Midbrain (tissue), 1 donor: ENCODE data around the gene LRRC8E.
A peak's percentile ranks its signal among the peaks of the same experiment; 100 is the strongest.

Experiments
- DNase-seq: peaks from one replicate; lab custom pipeline; 2025; lab: John Stamatoyannopoulos, UW

LRRC8E gene

DNA sequence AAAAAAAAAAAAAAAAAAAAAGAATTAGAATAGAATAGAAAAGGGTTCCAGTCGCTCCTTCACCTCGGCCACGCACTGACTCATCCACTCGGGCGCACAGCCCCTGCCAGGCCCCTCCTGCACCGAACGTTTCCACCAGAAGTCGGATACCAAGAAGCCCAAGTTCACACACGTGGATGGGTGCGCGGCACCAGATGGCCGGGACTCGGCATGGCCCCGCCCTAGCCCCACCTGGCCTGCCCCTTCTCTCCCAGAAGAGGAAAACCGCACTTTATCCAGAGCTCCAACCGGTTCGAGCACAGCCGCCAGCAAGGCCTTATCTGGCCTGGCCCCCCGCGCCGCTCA lies 20.0 kb upstream of the LRRC8E start:
- DNase-seq = no peak

DNA sequence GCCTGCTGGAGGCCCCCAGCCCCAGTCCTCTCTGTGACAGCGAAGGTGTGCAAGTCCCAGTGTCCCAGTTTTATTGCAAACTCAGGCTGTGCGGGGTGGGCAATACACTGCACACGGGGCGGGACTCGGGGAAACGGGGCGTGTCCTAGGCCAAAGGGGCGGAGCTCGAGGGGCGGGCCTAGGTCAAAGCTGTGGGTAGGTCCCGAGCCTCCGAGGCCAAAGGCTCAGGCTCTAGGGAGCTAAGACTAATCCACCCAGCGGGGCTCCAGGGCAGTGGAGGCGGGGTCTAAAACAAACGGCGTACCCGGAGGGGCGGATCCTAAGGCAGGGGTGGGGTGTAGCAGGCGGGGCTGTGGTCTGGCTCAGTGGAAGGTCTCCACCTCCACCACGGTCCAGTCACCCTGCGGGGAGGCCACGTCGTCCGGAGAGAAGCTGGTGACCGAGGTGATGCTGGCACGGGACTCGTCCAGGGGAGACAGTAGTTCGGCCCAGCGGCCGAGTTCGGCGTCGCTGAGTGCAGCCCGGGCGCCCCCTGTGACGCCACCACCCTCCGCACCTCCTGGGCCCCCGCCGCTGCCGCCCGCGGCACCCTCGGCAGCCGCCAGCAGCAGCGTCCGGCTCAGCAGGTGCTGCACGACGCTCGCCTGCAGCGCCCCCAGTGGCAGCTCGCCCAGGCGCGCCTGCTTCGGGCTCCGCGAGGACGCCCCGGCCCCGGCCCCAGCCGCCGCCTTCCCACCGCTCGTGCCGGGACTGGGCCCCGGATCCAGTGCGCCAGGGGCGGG lies 19.4 kb upstream of the LRRC8E start:
- DNase-seq = peak; percentile 46

DNA sequence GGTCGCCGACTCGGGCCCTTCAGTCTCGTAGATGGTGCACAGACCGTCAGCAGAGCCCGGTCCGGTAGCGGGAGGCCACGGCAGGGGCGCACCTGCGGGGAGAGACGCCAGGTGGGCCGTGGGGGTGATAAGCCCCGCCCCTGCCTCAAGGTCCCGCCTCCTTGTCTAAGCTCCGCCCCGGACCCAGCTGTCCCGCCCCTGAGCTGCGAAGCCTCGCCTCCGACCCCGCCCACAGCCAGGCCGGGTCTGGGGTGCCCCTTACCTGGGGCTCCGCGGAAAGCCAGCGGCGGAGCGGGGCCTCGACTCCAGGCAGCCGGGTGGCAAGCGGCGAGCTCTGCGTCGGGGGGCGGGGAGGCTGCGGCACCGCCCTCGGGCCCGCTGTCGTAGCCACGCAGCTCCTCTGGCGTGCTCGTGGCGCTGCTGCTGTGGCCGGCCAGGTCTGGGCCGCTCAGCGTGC lies 18.8 kb upstream of the LRRC8E start:
- DNase-seq = no peak

DNA sequence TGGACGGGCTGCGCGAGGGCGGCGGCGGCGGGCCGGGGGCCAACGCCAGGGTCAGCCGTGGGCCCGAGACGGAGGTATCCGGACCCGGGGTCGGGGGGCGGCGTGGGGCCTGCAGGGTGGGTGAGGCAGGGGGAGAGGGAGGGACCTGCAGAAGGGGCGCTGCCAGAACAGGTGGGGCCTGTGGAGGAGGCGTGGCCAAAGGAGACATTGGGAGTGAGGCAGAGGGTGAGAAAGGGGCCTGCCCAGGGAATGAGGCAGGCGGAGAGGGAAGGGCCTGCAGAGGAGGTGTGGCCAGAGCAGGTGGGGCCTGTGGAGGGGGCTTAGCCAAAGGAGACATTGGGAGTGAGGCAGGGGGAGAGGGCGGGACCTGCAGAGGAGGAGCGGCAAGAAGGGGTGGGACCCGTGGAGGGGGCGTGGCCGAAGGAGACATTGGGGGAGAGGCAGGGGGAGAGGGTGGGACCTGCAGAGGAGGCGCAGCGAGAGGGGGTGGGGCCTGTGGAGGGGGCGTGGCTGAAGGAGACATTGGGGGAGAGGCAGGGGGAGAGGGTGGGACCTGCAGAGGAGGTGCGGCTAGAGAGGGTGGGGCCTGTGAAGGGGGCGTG lies 18.3 kb upstream of the LRRC8E start:
- DNase-seq = no peak

DNA sequence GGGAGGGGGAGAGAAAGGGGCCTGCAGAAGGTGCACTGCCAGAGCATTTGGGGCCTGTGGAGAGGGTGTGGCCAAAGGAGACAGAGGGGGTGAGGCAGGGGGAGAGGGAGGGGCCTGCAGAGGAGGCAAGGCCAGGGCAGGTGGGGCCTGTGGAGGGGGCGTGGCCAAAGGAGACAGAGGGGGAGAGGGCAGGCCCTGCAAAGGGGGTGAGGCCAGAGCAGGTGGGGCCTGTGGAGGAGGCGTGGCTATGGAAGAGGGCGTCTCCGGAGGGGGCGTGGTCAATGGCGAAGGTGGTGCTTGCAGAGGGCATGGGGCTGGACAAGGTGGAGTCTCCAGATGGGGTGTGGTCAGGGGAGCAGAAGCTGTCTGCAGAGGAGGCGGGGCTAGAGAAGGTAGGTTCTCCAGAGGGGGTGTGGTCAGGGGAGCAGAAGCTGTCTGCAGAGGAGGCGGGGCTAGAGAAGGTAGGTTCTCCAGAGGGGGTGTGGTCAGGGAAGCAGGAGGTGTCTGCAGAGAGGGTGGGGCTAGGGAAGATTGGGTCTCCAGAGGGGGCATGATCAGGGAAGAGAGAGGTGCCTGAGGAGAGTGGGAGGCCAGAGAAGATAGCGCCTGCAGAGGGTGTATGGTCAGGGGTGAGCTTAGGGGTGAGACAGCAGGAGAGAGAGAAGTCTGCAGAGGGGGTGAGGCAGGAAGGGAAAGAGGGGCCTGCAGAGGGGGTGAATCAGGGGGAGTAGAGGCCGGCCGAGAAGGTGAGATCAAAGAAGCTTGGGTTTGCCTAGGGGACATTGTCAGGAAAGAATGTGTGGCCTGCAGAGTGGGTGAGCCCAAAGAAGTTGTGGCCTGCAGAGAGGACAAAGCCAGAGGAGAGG lies 17.5 kb upstream of the LRRC8E start:
- no peak for DNase-seq

DNA sequence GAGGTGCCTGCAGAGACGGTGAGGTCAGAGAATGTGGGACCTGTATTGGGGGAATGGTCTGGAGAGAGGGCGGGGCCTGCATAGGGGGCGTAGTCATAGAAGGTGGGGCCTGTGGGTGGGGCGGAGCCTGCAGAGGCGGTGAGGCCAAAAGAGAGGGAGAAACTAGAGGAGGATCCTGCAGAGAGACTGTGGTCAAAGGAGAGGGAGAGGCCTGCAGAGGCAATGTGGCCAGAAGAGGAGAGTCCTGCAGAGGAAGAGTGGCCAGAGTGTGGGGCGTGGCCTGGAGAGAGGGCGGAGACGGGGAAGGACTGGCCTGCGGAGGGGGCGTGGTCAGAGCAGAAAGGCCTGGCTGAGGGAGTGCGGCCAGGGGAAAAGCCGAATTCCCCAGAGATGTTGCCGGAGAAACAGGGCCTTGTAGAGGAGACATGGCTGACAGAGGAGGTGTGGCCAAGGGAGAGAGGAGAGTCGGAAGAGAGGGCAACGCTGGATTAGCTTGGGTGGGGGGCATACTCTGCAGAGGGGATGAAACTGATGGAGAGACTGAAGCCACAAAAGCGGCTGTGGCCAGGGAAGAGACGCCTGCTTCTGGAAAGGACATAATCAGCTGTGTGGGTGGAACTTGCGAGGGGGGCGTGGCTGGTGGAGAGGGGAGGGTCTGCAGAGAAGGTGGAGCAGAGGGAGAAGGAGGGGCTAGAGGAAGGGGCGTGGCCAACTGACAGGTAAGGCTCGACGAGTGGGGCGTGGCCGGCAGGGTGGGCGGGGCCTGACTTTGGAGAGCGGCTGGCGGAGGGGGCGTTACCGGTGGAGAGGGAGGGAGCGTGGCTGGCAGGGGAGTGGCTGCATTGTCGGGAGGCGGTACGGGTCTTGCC lies 16.6 kb upstream of the LRRC8E start:
- DNase-seq = peak; percentile 5

DNA sequence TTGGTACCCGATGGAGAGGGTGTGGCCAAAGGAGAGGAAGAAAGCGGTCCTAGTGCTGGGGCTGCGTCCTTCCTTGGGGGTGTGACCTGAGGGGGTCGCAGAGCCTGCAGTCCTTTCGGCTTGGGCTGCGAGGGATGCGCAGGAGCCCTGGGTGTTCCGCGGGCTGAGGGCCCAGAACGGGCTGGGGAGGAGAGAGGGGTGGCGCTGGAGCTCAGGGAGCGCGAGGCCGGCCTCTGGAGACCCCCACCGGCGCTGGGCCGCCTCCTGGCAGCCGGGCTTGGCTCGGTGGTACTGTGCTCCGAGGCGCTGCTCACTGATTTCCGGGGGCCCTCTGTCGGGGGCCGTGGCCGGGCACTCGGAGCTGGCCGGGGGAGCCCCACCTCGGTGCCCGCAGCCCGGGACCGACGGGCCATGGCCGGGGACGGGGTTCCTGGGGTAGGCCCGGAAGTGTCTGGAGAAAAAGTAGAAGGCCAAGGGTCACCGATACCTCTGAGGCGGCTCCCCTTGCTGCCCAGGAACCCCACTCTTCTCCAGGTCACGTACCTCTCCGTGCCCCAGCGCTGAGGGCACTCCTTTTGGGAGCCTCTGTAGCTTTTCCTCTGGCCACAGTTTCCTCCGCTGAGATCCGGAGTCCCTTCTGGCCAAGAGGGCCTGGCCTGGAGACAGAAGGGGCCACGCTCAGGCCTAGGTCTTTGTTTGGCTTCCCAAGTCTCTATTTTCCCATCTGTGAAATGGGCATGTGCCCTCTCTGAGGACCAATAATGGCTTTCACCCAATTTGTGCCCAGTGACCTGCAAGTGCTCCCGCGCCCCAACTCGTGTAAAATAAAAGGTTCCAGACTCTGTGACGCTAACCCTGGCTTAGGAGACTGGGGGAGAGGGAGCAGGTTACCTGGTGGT lies 15.8 kb upstream of the LRRC8E start:
- no peak for DNase-seq

DNA sequence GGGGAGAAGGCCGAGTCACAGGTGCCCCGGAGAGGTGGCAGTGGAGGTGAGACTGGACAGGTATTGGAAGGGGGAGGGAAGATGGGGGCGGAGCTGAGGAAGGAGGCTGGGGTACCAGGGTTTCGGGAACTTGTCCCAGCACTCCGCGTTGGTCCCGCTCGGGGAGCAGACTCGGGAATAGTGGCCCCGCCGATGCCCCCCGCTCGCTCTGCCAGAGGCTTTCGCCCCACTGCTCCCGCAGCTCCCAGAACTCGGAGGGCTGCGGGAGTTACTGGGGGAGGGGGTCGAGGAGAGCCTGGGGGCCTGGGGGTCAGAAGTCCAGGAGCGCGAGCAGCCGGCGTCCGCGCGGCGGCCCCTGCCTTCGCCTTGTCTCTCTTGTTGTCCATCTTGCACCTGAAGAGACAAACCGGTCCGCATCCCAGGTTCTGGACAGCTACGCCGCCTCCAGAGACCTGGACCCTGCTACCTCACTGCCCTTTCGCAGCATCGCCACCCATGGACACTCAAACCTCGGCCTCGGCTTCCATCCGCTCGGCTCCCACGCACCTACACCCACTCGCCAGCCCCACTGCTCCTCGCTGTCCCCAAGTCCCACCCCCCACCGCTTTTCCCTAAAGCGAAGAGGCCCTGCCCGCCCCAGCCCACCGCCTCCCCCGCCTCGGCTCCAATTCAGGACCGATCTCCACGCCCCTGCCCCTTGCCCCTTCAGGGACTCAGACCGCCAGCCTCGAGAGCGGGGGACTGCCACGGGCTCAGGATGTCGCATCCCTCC lies 14.8 kb upstream of the LRRC8E start:
- DNase-seq = no peak

DNA sequence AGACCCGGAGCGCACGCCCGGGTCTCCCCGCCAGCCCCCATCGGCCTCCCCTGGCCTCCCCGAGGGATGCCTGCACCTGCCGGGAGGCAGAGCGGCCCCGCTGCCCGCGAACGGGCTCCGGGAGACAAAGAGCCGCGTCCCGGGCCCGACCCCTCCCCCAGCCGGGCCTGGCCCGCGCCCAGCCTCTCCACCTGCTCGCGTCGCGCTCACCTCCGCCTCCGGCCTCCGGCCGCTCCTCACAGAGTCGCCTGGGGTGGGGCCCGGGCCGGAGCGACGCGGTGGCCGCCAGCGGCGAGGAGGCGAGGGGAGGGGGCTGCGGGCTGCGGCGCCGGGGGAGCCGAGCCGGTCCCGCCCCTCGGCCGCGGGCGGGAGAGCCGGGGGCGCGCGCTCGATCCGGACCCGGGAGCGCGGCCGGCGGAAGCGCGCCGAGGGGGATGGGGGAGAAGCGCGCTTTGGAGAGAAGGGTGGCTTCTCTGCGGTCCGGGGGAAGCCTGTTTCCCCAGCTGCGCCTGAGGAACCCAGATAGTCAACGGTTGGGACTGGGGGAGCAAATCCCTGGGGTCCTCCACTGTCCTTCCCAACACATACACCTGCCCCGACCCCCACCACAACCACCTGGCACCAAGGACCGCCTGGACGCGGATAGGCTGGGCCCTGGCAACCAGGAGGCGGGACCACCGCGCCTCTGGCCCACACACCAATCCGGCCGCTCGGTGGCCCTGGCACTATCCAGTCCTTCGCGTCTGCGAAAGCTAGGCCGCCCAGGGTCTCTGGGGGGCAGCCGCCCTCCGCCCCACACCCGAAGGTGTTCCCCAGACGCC lies 14.0 kb upstream of the LRRC8E start, which contains the start of gene PRR36:
PRR36 (minus strand) TSS at position 315 of the 821 bp plus-strand sequence. CDS start 701 bp downstream, outside the sequence.
- DNase-seq = peak; percentile 32

DNA sequence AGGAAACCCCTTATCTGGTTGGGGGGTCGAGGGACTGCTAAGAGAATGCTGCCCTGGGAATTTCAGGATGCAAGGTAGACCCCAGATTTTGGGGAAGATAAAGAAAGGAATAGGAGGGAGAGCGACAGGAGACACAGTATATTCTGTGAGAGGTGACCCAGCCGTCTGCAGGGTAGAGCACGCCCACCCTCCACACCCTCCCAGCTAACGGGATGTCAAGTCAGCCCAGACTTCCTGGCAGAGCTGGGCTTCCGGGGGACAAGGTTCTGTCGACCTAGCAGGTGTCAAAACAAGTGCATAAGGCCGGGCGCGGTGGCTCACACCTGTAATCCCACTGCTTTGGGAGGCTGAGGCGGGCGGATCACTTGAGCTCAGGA lies 13.4 kb upstream of the LRRC8E start:
- DNase-seq = no peak

DNA sequence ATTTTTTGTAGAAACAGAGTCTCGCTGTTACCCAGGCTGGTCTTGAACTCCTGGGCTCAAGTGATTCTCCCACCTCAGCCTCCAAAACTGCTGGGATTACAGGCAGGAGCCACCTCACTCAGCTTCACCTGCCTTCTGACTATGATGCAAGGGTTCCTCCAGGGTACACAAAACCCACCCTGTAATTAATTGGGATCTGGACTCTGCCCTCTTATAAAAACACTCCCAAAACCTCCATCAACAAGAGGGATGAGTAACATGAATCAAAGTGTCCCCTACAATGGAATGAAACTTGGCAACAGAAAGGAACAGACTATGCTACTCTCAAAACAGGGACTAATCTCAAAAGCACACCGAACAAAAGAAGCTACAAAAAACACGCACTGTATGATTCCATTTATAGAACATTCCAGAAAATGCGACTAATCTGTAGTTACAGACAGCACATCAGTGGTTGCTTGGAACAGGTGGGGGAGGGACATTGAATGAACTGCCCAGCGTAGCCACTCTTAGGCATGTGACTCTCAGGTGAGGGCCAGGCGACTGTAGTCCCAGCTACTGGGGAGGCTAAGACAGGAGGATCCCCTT lies 11.0 kb upstream of the LRRC8E start:
- DNase-seq = no peak

DNA sequence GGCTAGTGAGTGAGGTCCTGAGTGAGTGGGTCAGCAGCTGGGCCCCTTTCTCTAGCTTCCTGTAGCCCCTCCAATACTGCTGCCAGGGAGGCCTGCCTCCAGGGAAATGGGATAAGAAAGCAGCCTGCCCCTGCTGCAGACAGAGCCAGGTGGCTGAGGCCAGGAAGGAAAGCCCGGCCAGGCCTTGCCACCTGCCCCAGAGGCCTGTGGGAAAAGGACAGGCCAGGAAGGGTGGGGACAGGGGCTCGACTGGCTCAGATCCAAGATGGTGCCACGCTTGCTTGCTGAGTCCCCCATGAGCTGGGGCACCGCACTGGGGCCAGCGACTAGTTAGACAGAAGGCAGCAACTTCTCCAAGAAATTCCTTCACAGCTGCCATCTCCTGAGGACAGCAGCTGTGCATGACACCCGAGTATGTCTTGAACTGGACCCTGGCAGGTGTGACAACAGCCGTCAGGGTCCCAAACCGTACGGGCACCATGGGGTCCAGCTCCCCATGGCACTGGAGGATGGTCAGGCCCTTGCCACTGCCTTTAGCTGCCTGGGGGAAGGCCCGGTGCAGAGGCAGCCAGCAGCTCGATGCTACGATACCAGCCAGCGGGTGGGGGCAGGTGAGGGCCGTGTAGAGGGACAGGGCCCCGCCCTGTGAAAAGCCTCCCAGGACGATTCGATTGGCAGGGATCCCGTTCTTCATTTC lies 9.1 kb upstream of the LRRC8E start:
- DNase-seq = no peak

DNA sequence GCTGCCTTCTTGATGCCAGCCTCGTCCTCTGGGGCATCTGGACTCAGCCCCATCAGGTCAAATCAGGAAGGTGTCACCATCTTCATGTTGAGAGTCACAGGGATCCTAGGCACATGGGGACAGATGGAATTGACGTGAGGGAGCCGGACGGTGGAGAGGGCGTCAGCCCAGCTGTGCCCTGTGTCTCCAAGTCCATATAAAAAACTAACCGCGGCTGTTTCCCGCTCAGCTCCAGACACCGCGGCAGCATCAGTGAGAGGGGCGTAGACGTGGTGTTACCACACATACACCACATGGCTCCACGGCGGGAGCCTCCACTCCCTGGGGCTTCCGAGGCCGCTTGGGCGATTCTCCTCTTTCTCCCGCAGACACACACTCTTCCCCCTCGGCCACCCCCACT lies 8.5 kb upstream of the LRRC8E start:
- DNase-seq = no peak

DNA sequence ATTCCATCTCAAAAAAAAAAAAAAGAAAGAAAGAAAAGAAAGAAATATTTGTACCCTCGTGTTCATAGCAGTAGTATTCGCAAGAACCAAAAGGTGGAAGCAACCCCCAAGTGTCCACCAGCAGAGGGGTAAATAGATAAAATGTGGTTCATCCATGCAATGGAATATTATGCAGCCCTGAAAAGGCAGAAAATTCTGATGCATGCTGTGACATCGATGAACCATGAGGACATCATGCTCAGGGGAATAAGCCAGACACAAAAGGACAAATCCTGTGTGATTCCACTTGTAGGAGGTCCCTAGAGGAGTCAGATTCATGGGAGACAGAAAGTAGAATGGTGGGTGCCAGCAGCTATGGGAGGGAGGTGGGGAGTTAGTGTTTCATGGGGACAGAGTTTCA lies 6.4 kb upstream of the LRRC8E start:
- no peak for DNase-seq

DNA sequence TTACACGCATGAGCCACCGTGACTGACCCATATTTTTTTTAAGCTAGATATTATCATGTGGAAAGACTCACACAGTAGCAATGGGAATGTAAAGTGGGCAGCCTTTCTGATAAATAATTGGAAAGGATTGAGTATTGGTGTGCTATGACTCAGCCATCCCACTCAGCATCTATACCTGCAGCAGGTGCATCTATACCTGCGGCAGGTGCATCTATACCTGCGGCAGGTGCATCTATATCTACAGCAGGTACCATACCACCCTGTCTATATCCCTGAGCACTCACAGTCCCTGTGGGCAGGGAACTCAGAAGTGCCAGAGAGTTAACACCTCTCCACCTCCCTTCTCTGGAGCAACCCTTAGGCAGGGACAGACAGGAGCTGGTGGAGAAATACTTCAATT lies 5.2 kb upstream of the LRRC8E start:
- no peak for DNase-seq

DNA sequence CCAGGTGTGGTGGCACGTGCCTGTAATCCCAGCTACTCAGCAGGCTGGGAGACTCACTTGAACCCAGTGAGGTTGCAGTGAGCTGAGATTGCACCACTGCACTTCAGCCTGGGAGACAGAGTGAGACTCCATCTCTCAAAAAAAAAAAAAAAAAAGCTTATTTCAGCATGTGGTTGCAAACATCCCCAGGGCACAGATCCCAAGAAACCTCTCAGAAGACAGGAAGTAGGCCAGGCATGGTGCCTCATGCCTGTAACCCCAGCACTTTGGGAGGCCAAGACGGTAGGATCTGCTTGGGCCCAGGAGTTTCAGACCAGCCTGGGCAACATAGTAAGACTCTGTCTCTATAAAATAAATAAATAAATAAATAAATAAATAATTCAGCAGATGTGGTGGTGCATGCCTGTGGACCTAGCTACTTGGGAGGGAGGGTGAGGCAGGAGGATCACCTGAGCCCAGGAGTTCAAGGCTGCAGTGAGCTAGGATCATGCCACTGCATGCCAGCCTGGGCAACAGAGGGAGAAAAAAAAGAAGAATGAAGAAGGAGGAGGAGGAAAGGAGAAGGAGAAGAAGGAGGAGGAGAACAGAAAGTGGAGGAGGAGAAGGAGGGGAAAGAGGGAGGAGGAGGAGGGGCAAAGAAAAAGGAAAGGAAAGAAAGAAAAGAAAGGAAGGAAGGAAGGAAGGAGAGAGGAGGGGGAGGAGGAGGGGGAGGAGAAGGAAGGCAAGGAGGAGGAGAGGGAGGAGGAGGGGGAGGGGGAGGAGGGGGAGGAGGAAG lies 4.3 kb upstream of the LRRC8E start:
- no peak for DNase-seq

DNA sequence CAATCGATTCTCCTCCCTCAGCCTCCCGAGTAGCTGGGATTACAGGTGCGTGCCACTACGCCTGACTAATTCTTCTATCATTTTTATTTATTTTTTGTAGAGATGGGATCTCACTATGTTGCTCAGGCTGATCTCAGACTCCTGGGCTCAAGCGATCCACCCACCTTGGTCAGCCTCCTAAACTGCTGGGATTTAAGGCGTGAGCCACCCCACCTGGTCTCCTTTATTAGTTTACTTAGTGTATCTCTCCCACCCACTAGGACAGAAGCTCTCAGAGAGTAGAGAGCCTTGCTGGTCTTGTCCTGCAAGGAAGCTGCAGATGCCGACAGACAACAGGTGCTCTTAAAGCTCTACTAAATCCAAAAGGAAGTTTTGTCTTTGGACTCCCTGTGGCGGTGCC lies 2.5 kb upstream of the LRRC8E start:
- no peak for DNase-seq
